SK-N-SH treated with all-trans-retinoic acid at 6 μM for 48 hours (cell line): Measurements from ENCODE around the gene AFDN.

ENCODE experiments used
- ATAC-seq: fragments of 200-7000 bp; cut with Tn5 transposase; 3 replicates; pipeline ENCODE4 v1.9.1; 2020; ENCODE audit warnings: mild to moderate bottlenecking, moderate library complexity
- ARNTL ChIP-seq: fragments of 450-650 bp; formaldehyde crosslinking; IDR thresholded peaks from 2 replicates; pipeline ENCODE4 v1.5.0; 2020; ENCODE audit warnings: low read depth, mild to moderate bottlenecking, moderate library complexity, borderline replicate concordance
- BACH2 ChIP-seq: fragments of 250-450 bp; sonication (Bioruptor Pico); IDR thresholded peaks from 2 replicates; pipeline ENCODE4 v1.9.0; 2021; ENCODE audit warnings: mild to moderate bottlenecking, borderline replicate concordance
- CSDC2 ChIP-seq: fragments of 250-450 bp; sonication (Bioruptor Pico); IDR thresholded peaks from 2 replicates; pipeline ENCODE4 v1.5.0; 2020; ENCODE audit warnings: mild to moderate bottlenecking, moderate library complexity
- ESRRG ChIP-seq: fragments of 250-450 bp; sonication (Bioruptor Pico); IDR thresholded peaks from 2 replicates; pipeline ENCODE4 v1.6.1; 2021; ENCODE audit warnings: mild to moderate bottlenecking
- GLIS3 ChIP-seq: fragments of 250-450 bp; sonication (Bioruptor Pico); IDR thresholded peaks from 2 replicates; pipeline ENCODE4 v1.5.0; 2020; ENCODE audit warnings: mild to moderate bottlenecking, moderate library complexity
- ISL1 ChIP-seq: fragments of 250-450 bp; sonication (Bioruptor Pico); IDR thresholded peaks from 2 replicates; pipeline ENCODE4 v2.1.2; 2022; ENCODE audit warnings: mild to moderate bottlenecking, moderate library complexity
- OSR1 ChIP-seq: fragments of 250-450 bp; sonication (Bioruptor Pico); IDR thresholded peaks from 2 replicates; pipeline ENCODE4 v1.8.0; 2022; ENCODE audit warnings: moderate library complexity, mild to moderate bottlenecking, inconsistent platforms
- PPARA ChIP-seq: fragments of 250-450 bp; sonication (Bioruptor Pico); IDR thresholded peaks from 2 replicates; pipeline ENCODE4 v1.5.0; 2020; ENCODE audit warnings: mild to moderate bottlenecking, borderline replicate concordance
- SNAI2 ChIP-seq: fragments of 250-450 bp; sonication (Bioruptor Pico); IDR thresholded peaks from 2 replicates; pipeline ENCODE4 v1.5.0; 2020; ENCODE audit warnings: mild to moderate bottlenecking, moderate library complexity
- TCF4 ChIP-seq: fragments of 250-450 bp; sonication (Bioruptor Pico); IDR thresholded peaks from 2 replicates; pipeline ENCODE4 v1.8.0; 2021; ENCODE audit warnings: mild to moderate bottlenecking, moderate library complexity, borderline replicate concordance
- TOX ChIP-seq: fragments of 250-450 bp; sonication (Bioruptor Pico); IDR thresholded peaks from 2 replicates; pipeline ENCODE4 v1.8.0; 2021; ENCODE audit warnings: mild to moderate bottlenecking, moderate library complexity, borderline replicate concordance
- ZC3H10 ChIP-seq: fragments of 250-450 bp; sonication (Bioruptor Pico); IDR thresholded peaks from 2 replicates; pipeline ENCODE4 v1.5.1; 2021; ENCODE audit warnings: mild to moderate bottlenecking, moderate library complexity
- ZFP3 ChIP-seq: fragments of 250-450 bp; sonication (Bioruptor Pico); IDR thresholded peaks from 2 replicates; pipeline ENCODE4 v1.5.0; 2020; ENCODE audit warnings: mild to moderate bottlenecking, moderate library complexity
- ZFP30 ChIP-seq: fragments of 450-650 bp; formaldehyde crosslinking; IDR thresholded peaks from 2 replicates; pipeline ENCODE4 v1.5.0; 2022; ENCODE audit warnings: mild to moderate bottlenecking, moderate library complexity
- ZNF565 ChIP-seq: fragments of 450-650 bp; formaldehyde crosslinking; conservative IDR thresholded peaks from 2 replicates; pipeline ENCODE4 v1.5.0; 2020; ENCODE audit warnings: low read depth, mild to moderate bottlenecking, moderate library complexity
- ZNF70 ChIP-seq: fragments of 450-650 bp; formaldehyde crosslinking; IDR thresholded peaks from 2 replicates; pipeline ENCODE4 v1.5.0; 2020; ENCODE audit warnings: mild to moderate bottlenecking, moderate library complexity
- ZNF8 ChIP-seq: fragments of 450-650 bp; formaldehyde crosslinking; IDR thresholded peaks from 2 replicates; pipeline ENCODE4 v1.5.0; 2020; ENCODE audit warnings: mild to moderate bottlenecking, moderate library complexity
- TF ChIP-seq, protein P1 (sequence below): fragments of 250-450 bp; sonication (Bioruptor Pico); IDR thresholded peaks from 2 replicates; pipeline ENCODE4 v1.8.0; 2020; ENCODE audit warnings: mild to moderate bottlenecking, moderate library complexity, borderline replicate concordance
- TF ChIP-seq, protein P2 (sequence below): fragments of 250-450 bp; sonication (Bioruptor Pico); IDR thresholded peaks from 2 replicates; pipeline ENCODE4 v1.5.1; 2020; ENCODE audit warnings: low read depth, mild to moderate bottlenecking, moderate library complexity
- TF ChIP-seq, protein P3 (sequence below): fragments of 250-450 bp; sonication (Bioruptor Pico); IDR thresholded peaks from 2 replicates; pipeline ENCODE4 v1.8.0; 2021; ENCODE audit warnings: low read depth, mild to moderate bottlenecking, moderate library complexity, borderline replicate concordance
- TF ChIP-seq, protein P4 (sequence below): fragments of 250-450 bp; sonication (Bioruptor Pico); IDR thresholded peaks from 2 replicates; pipeline ENCODE4 v1.5.1; 2021; ENCODE audit warnings: mild to moderate bottlenecking, moderate library complexity

The AFDN gene

DNA sequence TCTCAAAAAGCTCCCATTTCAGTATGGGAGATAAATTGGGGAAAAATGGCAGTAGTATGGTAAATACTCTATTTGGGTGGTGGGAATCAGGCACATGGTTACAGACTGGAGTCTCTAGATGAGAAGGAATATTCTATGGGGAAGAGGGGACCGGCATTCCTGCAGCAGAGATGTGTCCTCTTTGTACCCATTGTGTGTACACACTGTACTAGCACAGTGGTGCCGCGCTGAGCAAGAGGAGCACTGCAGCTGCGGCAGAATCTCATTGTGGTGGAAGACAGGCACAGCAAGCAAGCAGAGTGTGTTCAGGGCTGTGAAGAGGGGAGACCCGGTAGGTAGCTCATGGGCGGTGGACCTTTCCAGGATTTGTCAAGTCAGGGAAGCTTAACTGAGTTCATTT, 13.0 kb downstream of the AFDN start:
- ATAC-seq = no peak
- TF ChIP-seq ZFP3 (CRISPR knock-in tag) = no peak
- TF ChIP-seq ESRRG (CRISPR knock-in tag) = no peak
- TF ChIP-seq TCF4 = no peak
- no peak for TF ChIP-seq PPARA (CRISPR knock-in tag)
- no peak for TF ChIP-seq CSDC2
- TF ChIP-seq, protein P1, sequence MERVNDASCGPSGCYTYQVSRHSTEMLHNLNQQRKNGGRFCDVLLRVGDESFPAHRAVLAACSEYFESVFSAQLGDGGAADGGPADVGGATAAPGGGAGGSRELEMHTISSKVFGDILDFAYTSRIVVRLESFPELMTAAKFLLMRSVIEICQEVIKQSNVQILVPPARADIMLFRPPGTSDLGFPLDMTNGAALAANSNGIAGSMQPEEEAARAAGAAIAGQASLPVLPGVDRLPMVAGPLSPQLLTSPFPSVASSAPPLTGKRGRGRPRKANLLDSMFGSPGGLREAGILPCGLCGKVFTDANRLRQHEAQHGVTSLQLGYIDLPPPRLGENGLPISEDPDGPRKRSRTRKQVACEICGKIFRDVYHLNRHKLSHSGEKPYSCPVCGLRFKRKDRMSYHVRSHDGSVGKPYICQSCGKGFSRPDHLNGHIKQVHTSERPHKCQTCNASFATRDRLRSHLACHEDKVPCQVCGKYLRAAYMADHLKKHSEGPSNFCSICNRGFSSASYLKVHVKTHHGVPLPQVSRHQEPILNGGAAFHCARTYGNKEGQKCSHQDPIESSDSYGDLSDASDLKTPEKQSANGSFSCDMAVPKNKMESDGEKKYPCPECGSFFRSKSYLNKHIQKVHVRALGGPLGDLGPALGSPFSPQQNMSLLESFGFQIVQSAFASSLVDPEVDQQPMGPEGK (CRISPR knock-in tag) = no peak
- no peak for TF ChIP-seq TOX (CRISPR knock-in tag)
- TF ChIP-seq, protein P2, sequence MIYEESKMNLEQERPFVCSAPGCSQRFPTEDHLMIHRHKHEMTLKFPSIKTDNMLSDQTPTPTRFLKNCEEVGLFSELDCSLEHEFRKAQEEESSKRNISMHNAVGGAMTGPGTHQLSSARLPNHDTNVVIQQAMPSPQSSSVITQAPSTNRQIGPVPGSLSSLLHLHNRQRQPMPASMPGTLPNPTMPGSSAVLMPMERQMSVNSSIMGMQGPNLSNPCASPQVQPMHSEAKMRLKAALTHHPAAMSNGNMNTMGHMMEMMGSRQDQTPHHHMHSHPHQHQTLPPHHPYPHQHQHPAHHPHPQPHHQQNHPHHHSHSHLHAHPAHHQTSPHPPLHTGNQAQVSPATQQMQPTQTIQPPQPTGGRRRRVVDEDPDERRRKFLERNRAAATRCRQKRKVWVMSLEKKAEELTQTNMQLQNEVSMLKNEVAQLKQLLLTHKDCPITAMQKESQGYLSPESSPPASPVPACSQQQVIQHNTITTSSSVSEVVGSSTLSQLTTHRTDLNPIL (CRISPR knock-in tag) = no peak
- TF ChIP-seq ZC3H10 (CRISPR knock-in tag) = no peak
- TF ChIP-seq ZFP30 (CRISPR knock-in tag) = no peak
- no peak for TF ChIP-seq ISL1 (CRISPR knock-in tag)
- no peak for TF ChIP-seq ARNTL (CRISPR knock-in tag)
- TF ChIP-seq SNAI2 (CRISPR knock-in tag) = no peak
- TF ChIP-seq, protein P3, sequence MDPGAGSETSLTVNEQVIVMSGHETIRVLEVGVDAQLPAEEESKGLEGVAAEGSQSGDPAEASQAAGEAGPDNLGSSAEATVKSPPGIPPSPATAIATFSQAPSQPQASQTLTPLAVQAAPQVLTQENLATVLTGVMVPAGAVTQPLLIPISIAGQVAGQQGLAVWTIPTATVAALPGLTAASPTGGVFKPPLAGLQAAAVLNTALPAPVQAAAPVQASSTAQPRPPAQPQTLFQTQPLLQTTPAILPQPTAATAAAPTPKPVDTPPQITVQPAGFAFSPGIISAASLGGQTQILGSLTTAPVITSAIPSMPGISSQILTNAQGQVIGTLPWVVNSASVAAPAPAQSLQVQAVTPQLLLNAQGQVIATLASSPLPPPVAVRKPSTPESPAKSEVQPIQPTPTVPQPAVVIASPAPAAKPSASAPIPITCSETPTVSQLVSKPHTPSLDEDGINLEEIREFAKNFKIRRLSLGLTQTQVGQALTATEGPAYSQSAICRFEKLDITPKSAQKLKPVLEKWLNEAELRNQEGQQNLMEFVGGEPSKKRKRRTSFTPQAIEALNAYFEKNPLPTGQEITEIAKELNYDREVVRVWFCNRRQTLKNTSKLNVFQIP (CRISPR knock-in tag) = no peak

DNA sequence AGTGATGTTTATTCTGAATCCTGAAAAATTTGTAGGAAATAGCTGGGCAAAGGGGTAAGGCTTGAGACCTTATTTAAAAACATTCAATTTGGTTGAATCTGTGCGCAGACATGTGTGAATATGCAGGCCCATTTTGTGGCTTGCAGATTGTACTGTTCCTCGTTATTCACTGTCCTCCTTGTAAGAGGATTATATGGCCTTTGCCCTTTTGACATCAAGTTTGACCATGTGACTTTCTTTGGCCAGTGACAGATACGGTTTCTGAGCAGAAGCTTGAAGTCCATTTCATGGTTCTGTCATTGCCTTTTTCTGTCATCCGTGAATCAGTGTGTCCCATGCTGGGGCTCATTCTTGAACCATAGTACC, 13.4 kb downstream of the AFDN start:
- TF ChIP-seq PPARA (CRISPR knock-in tag) = no peak
- no peak for TF ChIP-seq ZNF565 (CRISPR knock-in tag)
- no peak for TF ChIP-seq GLIS3 (CRISPR knock-in tag)
- TF ChIP-seq, protein P4, sequence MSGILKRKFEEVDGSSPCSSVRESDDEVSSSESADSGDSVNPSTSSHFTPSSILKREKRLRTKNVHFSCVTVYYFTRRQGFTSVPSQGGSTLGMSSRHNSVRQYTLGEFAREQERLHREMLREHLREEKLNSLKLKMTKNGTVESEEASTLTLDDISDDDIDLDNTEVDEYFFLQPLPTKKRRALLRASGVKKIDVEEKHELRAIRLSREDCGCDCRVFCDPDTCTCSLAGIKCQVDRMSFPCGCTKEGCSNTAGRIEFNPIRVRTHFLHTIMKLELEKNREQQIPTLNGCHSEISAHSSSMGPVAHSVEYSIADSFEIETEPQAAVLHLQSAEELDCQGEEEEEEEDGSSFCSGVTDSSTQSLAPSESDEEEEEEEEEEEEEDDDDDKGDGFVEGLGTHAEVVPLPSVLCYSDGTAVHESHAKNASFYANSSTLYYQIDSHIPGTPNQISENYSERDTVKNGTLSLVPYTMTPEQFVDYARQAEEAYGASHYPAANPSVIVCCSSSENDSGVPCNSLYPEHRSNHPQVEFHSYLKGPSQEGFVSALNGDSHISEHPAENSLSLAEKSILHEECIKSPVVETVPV (CRISPR knock-in tag) = no peak
- no peak for TF ChIP-seq ZFP3 (CRISPR knock-in tag)
- ATAC-seq = no peak

DNA sequence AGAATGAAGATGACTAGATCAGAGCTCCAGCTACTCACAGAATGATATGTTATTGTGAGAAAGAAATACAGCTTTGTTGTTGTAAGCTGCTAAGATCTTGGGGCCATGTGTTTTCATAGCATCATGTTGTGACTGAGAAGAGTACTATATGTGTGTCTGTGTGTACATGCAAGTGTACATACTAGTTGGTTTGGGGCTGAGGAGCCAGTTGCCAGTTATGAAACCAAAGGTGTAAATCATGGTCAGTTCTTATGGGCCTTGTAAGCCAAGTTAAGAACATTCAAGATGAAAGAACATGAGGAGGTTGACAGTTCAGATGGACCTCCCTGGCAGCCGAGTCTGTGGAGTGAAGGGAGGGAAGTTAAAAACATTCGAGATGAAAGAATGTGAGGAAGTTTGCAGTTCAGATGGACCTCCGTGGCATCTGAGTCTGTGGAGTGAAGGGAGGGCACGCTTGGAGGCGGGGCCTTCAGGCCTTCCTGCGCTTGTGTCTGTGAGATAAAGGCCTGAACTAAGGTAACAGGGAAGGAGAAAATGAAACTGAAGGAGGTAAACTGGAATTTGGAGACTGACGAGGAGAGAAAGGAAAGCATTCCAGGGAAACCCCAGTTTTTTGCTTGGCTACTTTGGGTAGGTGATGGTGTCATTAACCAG, 13.9 kb downstream of the AFDN start:
- TF ChIP-seq, protein P3 (CRISPR knock-in tag) = no peak
- TF ChIP-seq BACH2 (CRISPR knock-in tag) (no peak), ZNF565 (CRISPR knock-in tag) (no peak), ZNF8 (no peak), TCF4 (no peak), SNAI2 (CRISPR knock-in tag) (no peak), ARNTL (CRISPR knock-in tag) (no peak), ZNF70 (CRISPR knock-in tag) (no peak), TOX (CRISPR knock-in tag) (no peak), OSR1 (CRISPR knock-in tag) (no peak)
- TF ChIP-seq, protein P1 (CRISPR knock-in tag) = no peak
- TF ChIP-seq, protein P2 (CRISPR knock-in tag) = no peak
- no peak for ATAC-seq
